ENCODE measurements around the gene TGFB2. TPM values are rescaled to one million over a fixed set of nuclear protein-coding genes. Genes with fewer than 3 reads are reported as not detected.
A peak's percentile ranks its signal among the peaks of the same experiment; 100 is the strongest.

The TGFB2 gene
- polyA plus RNA-seq, 2 of the 4 experiments (the other 2 are of a cell fraction) = 29.7 to 65.8 TPM

DNA sequence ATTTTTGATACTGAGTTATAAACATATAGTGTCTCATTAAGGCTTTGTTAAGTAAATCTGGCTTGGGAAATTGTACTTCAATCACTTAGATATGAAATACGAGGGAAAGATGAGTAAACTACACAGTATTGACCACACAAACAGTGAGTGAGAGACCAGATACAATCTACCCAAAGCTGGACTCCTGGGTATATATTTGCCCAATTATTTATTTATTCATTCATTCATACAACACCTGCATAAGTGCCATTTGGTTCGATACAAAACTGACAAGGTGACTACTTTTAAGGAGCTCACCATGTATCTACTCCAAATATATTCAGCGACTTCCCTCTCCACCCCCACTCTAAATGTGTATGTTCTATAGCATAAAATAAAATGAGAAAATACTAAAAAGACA lies 143.4 kb downstream of the TGFB2 start:
- no peak overlapping the region for H3K4me3 ChIP-seq
- peaks cover 18% of the 10 kb centered on the region; the same call in 2 of the 3 replicates for H3K9me3 ChIP-seq
- FAIRE-seq = no peak
- no peak for DNase-seq (ENCODE audit: low read depth in 1 of 2, low spot score in 1 of 2)
- ChIA-PET POLR2A (interaction anchor here (0.8 to 1.3 kb wide), 4 partner anchors 8 to 143 kb away, joined by 4 to 8 read pairs (median 5); partner anchors contain the start of gene TGFB2), CTCF (interaction anchor here (0.7 to 1.1 kb wide), 3 partner anchors 24 to 159 kb away, joined by 3 to 4 read pairs (median 3); no protein-coding TSS in a partner anchor)
- peak in 1 of 2 experiments; percentile 49; a peak in 3 of 6 replicates for ATAC-seq
- H3K4me1 ChIP-seq = peaks cover 42% of the 10 kb centered on the region
- H3K27ac ChIP-seq = peak overlapping the region; percentile 87 to 89
- peak overlapping the region; percentile 61 for H3K4me2 ChIP-seq
- 13% methylated on average over 3 of the region's 3 CpGs for WGBS (ENCODE audit: missing lambda C conversion rate)
- TF ChIP-seq JUNB (IDR thresholded peaks at IDR 0.05) (no peak), ZSCAN20 (CRISPR knock-in tag; IDR thresholded peaks at IDR 0.05) (no peak), MAFK (IDR thresholded peaks at IDR 0.05; ENCODE audit: partially characterized antibody) (no peak), CBX8 (IDR thresholded peaks at IDR 0.05) (no peak), POLR2AphosphoS2 (conservative IDR thresholded peaks at IDR 0.05; ENCODE audit: low read length) (no peak), FOXS1 (CRISPR knock-in tag; IDR thresholded peaks at IDR 0.05) (0 out of 2 replicates have a peak, but pooled peaks have one; percentile 59)
- TF ChIP-seq, protein P1, sequence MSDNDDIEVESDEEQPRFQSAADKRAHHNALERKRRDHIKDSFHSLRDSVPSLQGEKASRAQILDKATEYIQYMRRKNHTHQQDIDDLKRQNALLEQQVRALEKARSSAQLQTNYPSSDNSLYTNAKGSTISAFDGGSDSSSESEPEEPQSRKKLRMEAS (IDR thresholded peaks at IDR 0.05) = no peak

DNA sequence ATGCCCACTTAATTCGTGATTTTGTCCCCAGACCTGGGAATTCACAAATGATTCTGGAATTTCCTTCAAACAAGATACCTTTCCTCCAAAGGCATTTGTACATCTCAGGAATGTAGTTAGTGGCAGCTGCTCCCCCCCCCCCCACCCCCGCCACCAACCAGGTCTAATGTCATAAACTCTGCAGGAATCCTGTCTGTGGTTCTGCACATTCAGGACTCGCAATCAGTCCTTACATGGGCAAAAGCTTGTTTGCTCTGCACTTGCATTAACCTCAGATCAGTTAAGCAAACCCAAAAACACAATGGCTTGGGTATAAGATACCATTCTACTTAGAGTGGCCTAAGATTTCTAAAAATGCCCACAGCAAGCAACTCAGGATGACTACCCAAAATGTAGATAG lies 143.8 kb downstream of the TGFB2 start:
- Histone ChIP-seq H3K4me1 (peaks cover 42% of the 10 kb centered on the region), H3K4me2 (peak overlapping the region; percentile 61), H3K27ac (peak overlapping the region; percentile 87 to 89), H3K4me3 (no peak overlapping the region), H3K9me3 (peaks cover 14% of the 10 kb centered on the region; the same call in 2 of the 3 replicates)
- POLR2A ChIA-PET = interaction anchor here (0.8 to 1.3 kb wide), 5 partner anchors 8 to 144 kb away, joined by 3 to 8 read pairs (median 4); partner anchors contain the start of gene TGFB2
- CTCF ChIA-PET = interaction anchor here (1.0 to 1.1 kb wide), 2 partner anchors 45 to 159 kb away, joined by 3 to 4 read pairs; no protein-coding TSS in a partner anchor
- ATAC-seq (peak; percentile 52 to 87; a peak in 3 of 6 replicates), FAIRE-seq (no peak), DNase-seq (ENCODE audit: low read depth in 1 of 2, low spot score in 1 of 2) (peak; percentile 46 to 95)
- 0% methylated on average over 2 of the region's 3 CpGs for WGBS (ENCODE audit: missing lambda C conversion rate)
- TF ChIP-seq HOXB13 (CRISPR knock-in tag; IDR thresholded peaks at IDR 0.05; ENCODE audit: low read depth) (no peak), CHD4 (IDR thresholded peaks at IDR 0.05; ENCODE audit: borderline replicate concordance) (no peak), RNF2 (IDR thresholded peaks at IDR 0.05; ENCODE audit: borderline replicate concordance, low read depth) (no peak), RAD21 (conservative IDR thresholded peaks at IDR 0.05 in 1 of 2, IDR thresholded peaks at IDR 0.05 in 1 of 2) (peak; percentile 26 to 38; a peak in 2 of 5 replicates), SREBF2 (IDR thresholded peaks at IDR 0.05) (no peak), TP53 (CRISPR knock-in tag; IDR thresholded peaks at IDR 0.05) (no peak), HOXA7 (CRISPR knock-in tag; IDR thresholded peaks at IDR 0.05) (no peak), KDM1A (IDR thresholded peaks at IDR 0.05; ENCODE audit: low read depth) (no peak), CBX8 (IDR thresholded peaks at IDR 0.05) (no peak), FOXS1 (CRISPR knock-in tag; IDR thresholded peaks at IDR 0.05) (no peak), NPAS2 (CRISPR knock-in tag; IDR thresholded peaks at IDR 0.05; ENCODE audit: borderline replicate concordance) (no peak), CBX2 (IDR thresholded peaks at IDR 0.05; ENCODE audit: borderline replicate concordance, low read depth) (no peak), EP300 (IDR thresholded peaks at IDR 0.05) (peak; percentile 42 to 88; a peak in 2 of 5 replicates), HEYL (CRISPR knock-in tag; IDR thresholded peaks at IDR 0.05) (no peak), EHMT2 (IDR thresholded peaks at IDR 0.05; ENCODE audit: low read depth) (no peak), CEBPB (IDR thresholded peaks at IDR 0.05) (peak in 1 of 2 experiments; percentile 88; a peak in 2 of 4 replicates), ESRRA (IDR thresholded peaks at IDR 0.05; ENCODE audit: borderline replicate concordance, low read length) (no peak), MAFK (IDR thresholded peaks at IDR 0.05; ENCODE audit: partially characterized antibody) (peak; percentile 48), RARB (CRISPR knock-in tag; IDR thresholded peaks at IDR 0.05) (no peak), NFE2L2 (conservative IDR thresholded peaks at IDR 0.05; ENCODE audit: low read length) (0 out of 2 replicates have a peak, but pooled peaks have one; percentile 15), JUN (IDR thresholded peaks at IDR 0.05) (peak in 1 of 2 experiments; percentile 70; a peak in 2 of 5 replicates), POLR2A (IDR thresholded peaks at IDR 0.05; ENCODE audit: low read length) (no peak), ZC3H11A (IDR thresholded peaks at IDR 0.05) (no peak), JUNB (IDR thresholded peaks at IDR 0.05) (peak; percentile 27; the same call in 1 of the 2 replicates), GATA3 (IDR thresholded peaks at IDR 0.05; ENCODE audit: borderline replicate concordance) (peak; percentile 90), HDAC2 (IDR thresholded peaks at IDR 0.05) (no peak)
- TF ChIP-seq, protein P2, sequence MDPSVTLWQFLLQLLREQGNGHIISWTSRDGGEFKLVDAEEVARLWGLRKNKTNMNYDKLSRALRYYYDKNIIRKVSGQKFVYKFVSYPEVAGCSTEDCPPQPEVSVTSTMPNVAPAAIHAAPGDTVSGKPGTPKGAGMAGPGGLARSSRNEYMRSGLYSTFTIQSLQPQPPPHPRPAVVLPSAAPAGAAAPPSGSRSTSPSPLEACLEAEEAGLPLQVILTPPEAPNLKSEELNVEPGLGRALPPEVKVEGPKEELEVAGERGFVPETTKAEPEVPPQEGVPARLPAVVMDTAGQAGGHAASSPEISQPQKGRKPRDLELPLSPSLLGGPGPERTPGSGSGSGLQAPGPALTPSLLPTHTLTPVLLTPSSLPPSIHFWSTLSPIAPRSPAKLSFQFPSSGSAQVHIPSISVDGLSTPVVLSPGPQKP (IDR thresholded peaks at IDR 0.05; ENCODE audit: low read depth, low read length) = no peak
- TF ChIP-seq, protein P1 (IDR thresholded peaks at IDR 0.05) = peak; percentile 54
